ENCODE data around the gene CACNG6.

The CACNG6 gene

DNA sequence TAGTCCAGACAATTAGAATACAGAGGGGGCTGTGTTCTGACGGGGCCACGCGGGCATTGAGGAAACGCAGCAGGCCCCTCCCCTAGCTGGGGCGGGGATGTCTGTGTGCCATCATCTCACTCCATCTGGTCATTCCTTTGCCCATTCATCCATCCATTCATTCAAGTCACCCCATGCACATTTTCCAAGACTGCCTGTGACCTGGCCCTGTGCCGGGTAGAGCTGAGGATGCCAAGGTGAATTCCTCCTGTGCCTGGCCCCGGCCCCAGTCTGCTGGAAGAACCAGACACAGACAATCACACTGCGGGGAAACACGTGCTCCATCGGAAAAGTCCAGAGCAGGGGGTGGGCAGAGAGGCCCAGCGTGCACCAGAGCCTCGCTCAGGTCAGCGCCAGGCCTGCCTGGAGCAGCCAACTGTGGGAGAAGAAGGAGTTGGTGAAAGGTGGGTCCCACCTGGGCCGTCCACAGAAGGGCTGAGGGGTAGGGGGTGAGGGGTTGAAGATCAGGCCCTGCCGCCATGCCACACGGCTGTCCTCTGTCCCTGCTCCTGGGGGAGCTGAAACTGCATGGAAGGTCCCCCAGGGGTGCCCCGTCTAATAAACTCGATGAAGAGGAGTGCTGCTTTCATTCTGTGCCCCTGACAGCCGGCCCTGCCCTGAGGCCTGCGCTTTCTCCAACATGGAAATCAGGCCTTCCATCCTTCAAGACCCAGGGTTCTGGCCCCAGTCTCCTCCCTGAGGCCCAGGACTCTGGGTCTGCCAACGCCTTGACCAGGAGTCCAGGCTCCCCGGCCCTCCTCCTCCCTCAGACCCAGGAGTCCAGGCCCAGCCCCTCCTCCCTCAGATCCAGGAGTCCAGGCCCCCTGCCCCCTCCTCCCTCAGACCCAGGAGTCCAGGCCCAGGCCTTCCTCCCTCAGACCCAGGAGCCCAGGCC is 1.6 kb upstream of the CACNG6 start:
- Histone ChIP-seq H3K4me2 (ENCODE audit: low read length) (no peak overlapping the region), H3K9ac (ENCODE audit: low read length) (no peak overlapping the region), H4K91ac (ENCODE audit: low read depth, low read length) (no peak overlapping the region), H3K18ac (ENCODE audit: low read length) (no peak overlapping the region), H3K36me3 (ENCODE audit: control insufficient read depth in 1 of 2, insufficient read depth in 2 of 2, low read length in 2 of 2) (no peaks in the 10 kb centered on the region), H2BK5ac (ENCODE audit: low read depth, low read length, poor library complexity) (no peak overlapping the region), H3K9me3 (ENCODE audit: insufficient read depth, low read depth, low read length) (peaks cover 2% of the 10 kb centered on the region), H3K4ac (ENCODE audit: low read depth, low read length) (no peak overlapping the region), H3K79me1 (ENCODE audit: low read length) (no peaks in the 10 kb centered on the region), H2BK12ac (ENCODE audit: low read length) (no peak overlapping the region), H3K23ac (ENCODE audit: low read length) (no peak overlapping the region), H2AFZ (ENCODE audit: insufficient read depth, low read length, poor library complexity) (no peak overlapping the region), H2BK120ac (ENCODE audit: insufficient read depth, low read length, poor library complexity) (no peak overlapping the region), H3K27ac (ENCODE audit: low read depth, low read length) (no peak overlapping the region), H4K12ac (ENCODE audit: low read depth, low read length) (no peak overlapping the region), H4K8ac (ENCODE audit: low read depth, low read length) (no peak overlapping the region), H3K79me2 (ENCODE audit: control insufficient read depth, insufficient read depth, low read length, poor library complexity) (no peaks in the 10 kb centered on the region), H3K14ac (ENCODE audit: low read length) (no peak overlapping the region), H3K27me3 (ENCODE audit: insufficient read depth, low read length) (peaks cover 12% of the 10 kb centered on the region), H3K4me1 (ENCODE audit: control insufficient read depth in 1 of 2, insufficient read depth in 2 of 2, low read length in 2 of 2) (peaks cover 0 to 7% of the 10 kb centered on the region in 2 experiments), H3K4me3 (ENCODE audit: low read depth, low read length) (no peak overlapping the region), H2AK5ac (ENCODE audit: low read length) (no peak overlapping the region)
- no CpG with 5 or more reads among the region's 22 CpGs for WGBS (ENCODE audit: extremely low coverage, insufficient coverage, insufficient read length)
- no peak for DNase-seq

DNA sequence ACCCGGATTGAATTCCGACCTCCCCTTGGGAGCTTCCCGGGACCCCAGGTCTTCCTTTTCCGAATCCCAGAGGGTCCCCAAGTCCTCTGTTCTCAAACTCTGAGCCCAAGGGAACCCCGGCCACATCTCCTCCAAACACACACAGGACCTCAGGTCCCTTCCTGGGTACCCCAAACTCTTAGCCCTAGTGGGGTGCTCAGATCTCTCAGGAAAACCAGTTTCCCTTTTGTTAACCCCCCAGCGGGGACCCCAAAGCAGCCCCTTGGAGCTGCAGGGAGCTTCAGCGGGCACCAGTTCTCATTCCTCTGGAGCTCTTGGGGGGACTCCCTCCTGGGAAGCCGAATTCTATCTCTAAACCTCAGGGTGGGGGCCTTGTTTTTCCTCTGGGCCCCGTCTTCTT is 774 bp downstream of the CACNG6 start:
- H2AFZ ChIP-seq (ENCODE audit: insufficient read depth, low read length, poor library complexity) = no peak overlapping the region
- H3K9ac ChIP-seq (ENCODE audit: low read length) = no peak overlapping the region
- H3K4ac ChIP-seq (ENCODE audit: low read depth, low read length) = no peak overlapping the region
- no peak overlapping the region for H2AK5ac ChIP-seq (ENCODE audit: low read length)
- H3K4me2 ChIP-seq (ENCODE audit: low read length) = no peak overlapping the region
- H3K4me3 ChIP-seq (ENCODE audit: low read depth, low read length) = no peak overlapping the region
- no peak overlapping the region for H3K27ac ChIP-seq (ENCODE audit: low read depth, low read length)
- H3K36me3 ChIP-seq (ENCODE audit: control insufficient read depth in 1 of 2, insufficient read depth in 2 of 2, low read length in 2 of 2) = no peaks in the 10 kb centered on the region
- H2BK12ac ChIP-seq (ENCODE audit: low read length) = no peak overlapping the region
- no peak for DNase-seq
- H3K9me3 ChIP-seq (ENCODE audit: insufficient read depth, low read depth, low read length) = peaks cover 2% of the 10 kb centered on the region
- no peak overlapping the region for H2BK5ac ChIP-seq (ENCODE audit: low read depth, low read length, poor library complexity)
- H3K4me1 ChIP-seq (ENCODE audit: control insufficient read depth in 1 of 2, insufficient read depth in 2 of 2, low read length in 2 of 2) = peaks cover 0 to 7% of the 10 kb centered on the region in 2 experiments
- no peak overlapping the region for H4K91ac ChIP-seq (ENCODE audit: low read depth, low read length)
- no peak overlapping the region for H4K8ac ChIP-seq (ENCODE audit: low read depth, low read length)
- no peak overlapping the region for H3K18ac ChIP-seq (ENCODE audit: low read length)
- H3K79me2 ChIP-seq (ENCODE audit: control insufficient read depth, insufficient read depth, low read length, poor library complexity) = no peaks in the 10 kb centered on the region
- H2BK120ac ChIP-seq (ENCODE audit: insufficient read depth, low read length, poor library complexity) = no peak overlapping the region
- H4K12ac ChIP-seq (ENCODE audit: low read depth, low read length) = no peak overlapping the region
- no peak overlapping the region for H3K14ac ChIP-seq (ENCODE audit: low read length)
- H3K79me1 ChIP-seq (ENCODE audit: low read length) = no peaks in the 10 kb centered on the region
- H3K27me3 ChIP-seq (ENCODE audit: insufficient read depth, low read length) = peaks cover 12% of the 10 kb centered on the region
- WGBS (ENCODE audit: extremely low coverage, insufficient coverage, insufficient read length) = no CpG with 5 or more reads among the region's 9 CpGs
- no peak overlapping the region for H3K23ac ChIP-seq (ENCODE audit: low read length)

DNA sequence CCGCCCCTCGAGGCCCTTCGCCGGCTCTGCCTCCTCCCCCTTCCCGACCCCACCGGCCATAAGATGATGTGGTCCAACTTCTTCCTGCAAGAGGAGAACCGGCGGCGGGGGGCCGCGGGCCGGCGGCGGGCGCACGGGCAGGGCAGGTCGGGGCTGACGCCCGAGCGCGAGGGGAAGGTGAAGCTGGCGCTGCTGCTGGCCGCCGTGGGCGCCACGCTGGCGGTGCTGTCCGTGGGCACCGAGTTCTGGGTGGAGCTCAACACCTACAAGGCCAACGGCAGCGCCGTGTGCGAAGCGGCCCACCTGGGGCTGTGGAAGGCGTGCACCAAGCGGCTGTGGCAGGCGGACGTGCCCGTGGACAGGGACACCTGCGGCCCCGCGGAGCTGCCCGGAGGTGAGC is 1.4 kb downstream of the CACNG6 start:
- Histone ChIP-seq H2BK12ac (ENCODE audit: low read length) (no peak overlapping the region), H2BK120ac (ENCODE audit: insufficient read depth, low read length, poor library complexity) (no peak overlapping the region), H3K23ac (ENCODE audit: low read length) (no peak overlapping the region), H4K8ac (ENCODE audit: low read depth, low read length) (no peak overlapping the region), H2BK5ac (ENCODE audit: low read depth, low read length, poor library complexity) (no peak overlapping the region), H2AK5ac (ENCODE audit: low read length) (no peak overlapping the region), H3K79me1 (ENCODE audit: low read length) (no peaks in the 10 kb centered on the region), H3K4me1 (ENCODE audit: control insufficient read depth in 1 of 2, insufficient read depth in 2 of 2, low read length in 2 of 2) (peaks cover 0 to 7% of the 10 kb centered on the region in 2 experiments), H3K27ac (ENCODE audit: low read depth, low read length) (no peak overlapping the region), H3K9ac (ENCODE audit: low read length) (no peak overlapping the region), H3K4me3 (ENCODE audit: low read depth, low read length) (no peak overlapping the region), H2AFZ (ENCODE audit: insufficient read depth, low read length, poor library complexity) (no peak overlapping the region), H3K4ac (ENCODE audit: low read depth, low read length) (no peak overlapping the region), H3K4me2 (ENCODE audit: low read length) (no peak overlapping the region), H3K18ac (ENCODE audit: low read length) (no peak overlapping the region), H3K36me3 (ENCODE audit: control insufficient read depth in 1 of 2, insufficient read depth in 2 of 2, low read length in 2 of 2) (no peaks in the 10 kb centered on the region), H3K14ac (ENCODE audit: low read length) (no peak overlapping the region), H3K27me3 (ENCODE audit: insufficient read depth, low read length) (peaks cover 12% of the 10 kb centered on the region), H3K79me2 (ENCODE audit: control insufficient read depth, insufficient read depth, low read length, poor library complexity) (no peaks in the 10 kb centered on the region), H3K9me3 (ENCODE audit: insufficient read depth, low read depth, low read length) (peaks cover 2% of the 10 kb centered on the region), H4K12ac (ENCODE audit: low read depth, low read length) (no peak overlapping the region), H4K91ac (ENCODE audit: low read depth, low read length) (no peak overlapping the region)
- WGBS (ENCODE audit: extremely low coverage, insufficient coverage, insufficient read length) = no CpG with 5 or more reads among the region's 43 CpGs
- no peak for DNase-seq

DNA sequence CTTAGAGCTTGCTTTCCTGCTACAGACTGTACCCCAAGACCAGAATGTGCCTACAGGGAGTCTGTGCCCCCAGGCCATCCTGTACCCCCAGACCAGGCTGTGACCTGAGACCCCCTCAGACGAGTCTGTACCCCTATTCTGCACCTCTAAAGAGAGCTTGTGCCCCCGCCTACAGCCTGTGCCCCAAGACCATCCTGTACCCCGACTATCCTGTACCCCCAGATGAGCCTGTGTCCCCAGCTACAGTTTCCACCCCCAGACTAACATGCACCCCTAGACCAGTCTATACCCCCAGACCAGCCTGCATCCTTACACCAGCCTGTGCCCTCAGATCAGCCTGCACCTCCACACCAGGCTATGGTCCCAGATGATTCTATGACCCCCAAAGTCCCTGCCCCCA is 2.0 kb downstream of the CACNG6 start:
- Histone ChIP-seq H3K4ac (ENCODE audit: low read depth, low read length) (no peak overlapping the region), H3K4me3 (ENCODE audit: low read depth, low read length) (no peak overlapping the region), H3K79me1 (ENCODE audit: low read length) (no peaks in the 10 kb centered on the region), H4K91ac (ENCODE audit: low read depth, low read length) (no peak overlapping the region), H2AFZ (ENCODE audit: insufficient read depth, low read length, poor library complexity) (no peak overlapping the region), H3K79me2 (ENCODE audit: control insufficient read depth, insufficient read depth, low read length, poor library complexity) (no peaks in the 10 kb centered on the region), H4K12ac (ENCODE audit: low read depth, low read length) (no peak overlapping the region), H3K9me3 (ENCODE audit: insufficient read depth, low read depth, low read length) (peaks cover 2% of the 10 kb centered on the region), H2BK120ac (ENCODE audit: insufficient read depth, low read length, poor library complexity) (no peak overlapping the region), H3K9ac (ENCODE audit: low read length) (no peak overlapping the region), H3K23ac (ENCODE audit: low read length) (no peak overlapping the region), H3K27ac (ENCODE audit: low read depth, low read length) (no peak overlapping the region), H2BK12ac (ENCODE audit: low read length) (no peak overlapping the region), H4K8ac (ENCODE audit: low read depth, low read length) (no peak overlapping the region), H2BK5ac (ENCODE audit: low read depth, low read length, poor library complexity) (no peak overlapping the region), H3K4me2 (ENCODE audit: low read length) (no peak overlapping the region), H3K18ac (ENCODE audit: low read length) (no peak overlapping the region), H3K14ac (ENCODE audit: low read length) (no peak overlapping the region), H2AK5ac (ENCODE audit: low read length) (no peak overlapping the region), H3K4me1 (ENCODE audit: control insufficient read depth in 1 of 2, insufficient read depth in 2 of 2, low read length in 2 of 2) (peaks cover 0 to 7% of the 10 kb centered on the region in 2 experiments), H3K36me3 (ENCODE audit: control insufficient read depth in 1 of 2, insufficient read depth in 2 of 2, low read length in 2 of 2) (no peaks in the 10 kb centered on the region), H3K27me3 (ENCODE audit: insufficient read depth, low read length) (peaks cover 12% of the 10 kb centered on the region)
- no CpG with 5 or more reads among the region's 3 CpGs for WGBS (ENCODE audit: extremely low coverage, insufficient coverage, insufficient read length)
- DNase-seq = no peak

All from trophoblast cell (in vitro differentiated cells and primary cell).